ENCODE data around the gene CCDC142.
A peak's percentile ranks its signal among the peaks of the same experiment; 100 is the strongest.
"Not testable (repeated sequence)": the region's sequence is repeated elsewhere in the genome, so short reads cannot be mapped to it uniquely, and the experiment has no call there.

CCDC142 gene

DNA sequence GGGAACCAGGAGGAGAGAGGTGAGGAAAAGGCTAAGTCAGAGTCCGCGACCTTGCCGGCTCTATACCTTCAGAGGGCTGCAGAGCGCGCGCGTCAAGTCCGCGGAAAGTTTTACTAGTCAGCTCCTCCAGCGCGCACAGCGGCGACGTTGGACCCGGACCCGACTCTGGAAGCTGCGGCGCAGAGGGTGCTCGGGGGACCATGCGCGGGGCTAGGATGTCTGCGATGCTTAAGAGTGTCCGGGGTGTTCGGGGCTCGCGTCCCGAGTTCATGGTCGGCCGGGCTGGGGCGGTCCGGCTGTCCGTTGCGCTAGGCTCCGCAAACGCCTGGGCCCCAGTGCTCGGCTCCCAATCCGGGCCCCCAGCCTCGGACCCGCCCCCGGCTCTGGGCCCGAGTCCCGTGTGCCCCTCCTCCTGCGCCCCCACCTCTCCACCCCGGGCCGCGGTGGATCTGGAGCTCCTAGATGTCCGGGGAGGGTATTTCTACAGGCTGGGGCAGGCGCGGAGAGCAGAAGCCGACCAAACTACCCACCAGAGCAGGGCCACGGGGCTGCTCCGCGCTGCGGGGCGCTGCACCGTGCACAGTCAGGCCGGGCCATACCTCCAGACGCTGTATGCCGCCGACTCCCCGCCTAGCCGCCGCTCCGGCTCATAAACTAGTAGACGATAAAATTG lies 16.6 kb upstream of the CCDC142 start, which contains the start of gene LBX2:
Gene LBX2 (minus strand): TSS at position 337 of the 673 bp plus-strand sequence. CDS start 66 bp downstream, at position 271.
- no peak for DNase-seq (ENCODE audit: low read depth)

DNA sequence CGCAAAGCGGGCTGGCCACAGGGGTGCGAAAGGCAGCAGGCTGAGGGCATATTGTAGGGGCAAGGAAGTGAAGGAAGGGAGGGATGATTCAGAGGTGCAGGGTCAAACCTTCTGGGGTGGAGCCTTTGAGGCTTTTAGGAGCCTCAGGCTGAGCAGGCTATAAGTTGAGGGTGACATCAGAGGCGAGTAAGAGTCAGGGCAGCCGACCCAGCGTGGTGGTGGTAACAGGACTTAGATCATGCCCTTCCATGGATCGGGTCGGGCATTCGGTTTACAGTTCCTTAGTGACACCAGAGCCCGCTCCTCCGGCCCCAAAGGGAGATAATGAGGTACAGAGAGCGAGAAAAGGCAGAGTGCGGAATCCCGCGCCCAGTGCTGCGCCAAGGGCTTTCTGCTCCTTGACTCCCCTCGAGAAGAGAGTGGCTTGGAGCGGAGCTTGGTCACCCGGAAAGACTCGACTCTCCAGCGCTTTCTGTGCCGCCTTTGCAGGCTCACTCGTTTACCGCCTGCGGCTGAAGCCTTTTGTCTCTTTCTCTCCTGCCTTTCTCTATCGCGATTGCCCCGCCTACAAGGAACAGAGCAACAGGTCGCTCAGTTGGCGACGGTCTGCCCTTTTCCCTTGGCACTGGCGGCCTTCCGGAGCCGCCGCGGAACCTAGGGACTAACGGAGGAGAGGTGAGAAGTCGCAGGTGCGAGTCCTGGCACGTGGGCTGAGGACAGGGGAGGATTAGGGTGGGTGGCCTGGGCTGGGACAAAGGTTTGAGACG lies 15.9 kb upstream of the CCDC142 start:
- no peak for DNase-seq (ENCODE audit: low read depth)

- no peak for DNase-seq (ENCODE audit: low read depth)
These were observed 15.1 kb upstream of the CCDC142 start for GRCh38 chr2:74497777-74498499.

DNA sequence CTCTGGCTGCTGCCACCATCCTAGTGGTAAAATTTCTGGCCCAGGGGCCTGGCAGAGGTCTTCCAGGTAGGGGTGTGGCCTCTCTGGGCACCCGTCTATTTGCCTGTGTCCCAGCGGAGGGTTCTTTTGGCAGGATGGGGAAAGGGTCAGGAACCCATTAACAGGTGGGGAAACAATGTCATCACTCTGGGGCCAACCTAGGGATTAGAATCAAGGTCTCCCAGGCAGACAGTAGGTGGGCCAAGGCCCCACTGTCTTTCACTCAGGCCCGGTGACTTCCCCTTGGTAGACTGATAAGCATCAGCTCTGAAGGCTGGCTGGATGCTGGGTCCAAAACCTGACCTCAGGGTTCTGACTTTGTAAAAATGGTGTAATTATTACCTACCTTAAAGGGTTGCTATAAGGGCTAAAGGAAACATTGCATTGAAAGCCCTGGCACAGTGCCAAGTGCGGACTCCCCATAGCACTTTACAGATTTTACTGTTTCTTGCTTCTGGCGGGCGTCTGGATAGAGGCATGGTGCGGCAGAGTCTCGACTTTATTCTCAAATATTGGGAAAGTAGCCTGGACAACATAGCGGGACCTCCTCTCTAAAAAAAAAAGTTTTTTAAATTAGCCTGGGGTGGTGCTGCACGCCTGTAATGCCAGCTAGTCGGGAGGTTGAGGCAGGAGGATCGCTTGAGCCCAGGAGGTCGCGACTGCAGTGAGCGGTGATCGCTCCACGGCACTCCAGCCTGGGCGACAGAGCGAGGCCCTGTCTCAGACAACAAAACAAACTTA lies 14.4 kb upstream of the CCDC142 start:
- no peak for DNase-seq (ENCODE audit: low read depth)

GRCh38 chr2:74495440-74495839 lies 12.6 kb upstream of the CCDC142 start:
- DNase-seq (ENCODE audit: low read depth): no peak

GRCh38 chr2:74493546-74493945 lies 10.7 kb upstream of the CCDC142 start:
- no peak for DNase-seq (ENCODE audit: low read depth)

DNA sequence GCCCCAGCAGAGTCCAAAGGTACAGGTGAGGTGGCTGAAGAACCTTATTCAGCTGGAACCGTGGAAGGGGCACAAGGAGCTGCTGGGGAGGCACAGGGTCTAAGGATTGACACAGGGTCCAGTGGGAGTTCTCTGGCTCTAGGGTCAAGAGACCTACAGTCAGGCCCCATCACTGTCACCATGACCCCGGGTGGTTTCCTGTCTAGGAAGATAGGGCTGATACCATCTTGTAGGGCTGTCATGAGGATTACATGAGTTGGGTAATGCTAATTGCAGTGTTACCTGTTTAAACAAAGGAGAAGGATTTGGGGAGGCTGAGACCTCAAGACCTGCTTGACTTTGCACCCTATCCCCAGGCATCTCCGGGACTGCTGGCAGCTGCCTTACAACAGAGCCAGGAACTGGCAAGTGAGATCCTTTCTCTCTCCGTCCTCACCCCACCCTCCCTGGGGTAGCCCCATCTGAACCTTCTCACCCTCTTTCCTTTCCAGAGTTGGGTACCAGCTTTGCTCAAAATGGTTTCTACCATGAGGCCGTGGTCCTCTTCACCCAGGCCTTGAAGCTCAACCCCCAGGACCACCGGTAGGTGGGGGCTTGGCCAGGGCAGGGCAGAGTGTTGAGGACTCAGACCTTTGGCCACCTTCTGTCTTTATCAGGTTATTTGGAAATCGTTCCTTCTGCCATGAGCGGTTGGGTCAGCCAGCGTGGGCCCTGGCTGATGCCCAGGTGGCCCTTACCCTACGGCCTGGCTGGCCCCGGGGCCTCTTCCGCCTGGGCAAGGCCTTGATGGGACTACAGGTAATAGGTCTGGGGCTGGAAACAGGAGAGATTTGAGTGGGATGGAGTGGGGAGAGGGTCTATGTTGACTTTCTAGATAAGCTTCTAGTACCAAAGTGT lies 9.1 kb upstream of the CCDC142 start:
- DNase-seq (ENCODE audit: low read depth): no peak

DNA sequence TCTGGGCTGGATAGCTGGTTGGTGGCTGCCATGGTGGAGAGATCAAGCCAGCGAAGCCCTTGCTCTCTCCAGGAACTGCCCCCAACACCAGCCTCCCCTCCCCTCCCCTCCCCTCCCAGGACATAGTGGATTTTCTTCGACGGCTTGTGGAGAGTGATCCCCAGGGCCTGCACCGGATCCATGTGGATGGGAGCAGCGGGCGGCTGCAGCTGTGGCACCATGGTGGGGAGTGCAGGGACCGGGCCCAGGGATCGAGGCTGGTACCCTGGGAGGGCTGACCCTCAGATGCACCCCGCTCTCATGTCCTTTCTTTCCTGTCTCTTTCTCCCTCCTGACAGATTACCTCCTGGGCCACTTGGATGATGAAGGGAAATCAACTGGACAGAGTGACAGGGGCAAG lies 7.1 kb upstream of the CCDC142 start:
- no peak for DNase-seq (ENCODE audit: low read depth)

- no peak for DNase-seq (ENCODE audit: low read depth)
These were observed 6.1 kb upstream of the CCDC142 start for GRCh38 chr2:74488643-74489481.

- DNase-seq (ENCODE audit: low read depth): no peak
These were observed 3.3 kb upstream of the CCDC142 start for GRCh38 chr2:74486141-74486540.

DNA sequence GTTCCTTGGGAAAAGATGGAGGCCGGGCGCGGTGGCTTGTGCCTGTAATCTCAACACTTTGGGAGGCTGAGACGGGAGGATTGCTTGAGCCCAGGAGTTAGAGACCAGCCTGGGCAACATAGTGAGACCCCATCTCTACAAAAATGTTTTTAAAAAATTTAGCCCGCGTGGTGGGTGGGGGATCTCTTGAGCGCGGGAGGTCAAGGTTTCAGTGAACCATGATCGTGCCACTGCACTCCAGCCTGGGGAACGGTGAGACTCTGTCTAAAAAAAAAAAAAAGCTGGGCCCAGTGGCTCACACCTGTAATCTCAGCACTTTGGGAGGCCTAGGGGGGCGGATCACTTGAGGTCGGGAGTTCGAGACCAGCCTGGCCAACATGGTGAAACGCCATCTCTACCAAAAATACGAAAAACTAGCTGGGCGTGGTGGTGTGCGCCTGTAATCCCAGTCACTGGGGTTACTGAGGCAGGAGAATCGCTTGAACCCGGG lies 922 bp upstream of the CCDC142 start:
- DNase-seq (ENCODE audit: low read depth): not testable (repeated sequence)

DNA sequence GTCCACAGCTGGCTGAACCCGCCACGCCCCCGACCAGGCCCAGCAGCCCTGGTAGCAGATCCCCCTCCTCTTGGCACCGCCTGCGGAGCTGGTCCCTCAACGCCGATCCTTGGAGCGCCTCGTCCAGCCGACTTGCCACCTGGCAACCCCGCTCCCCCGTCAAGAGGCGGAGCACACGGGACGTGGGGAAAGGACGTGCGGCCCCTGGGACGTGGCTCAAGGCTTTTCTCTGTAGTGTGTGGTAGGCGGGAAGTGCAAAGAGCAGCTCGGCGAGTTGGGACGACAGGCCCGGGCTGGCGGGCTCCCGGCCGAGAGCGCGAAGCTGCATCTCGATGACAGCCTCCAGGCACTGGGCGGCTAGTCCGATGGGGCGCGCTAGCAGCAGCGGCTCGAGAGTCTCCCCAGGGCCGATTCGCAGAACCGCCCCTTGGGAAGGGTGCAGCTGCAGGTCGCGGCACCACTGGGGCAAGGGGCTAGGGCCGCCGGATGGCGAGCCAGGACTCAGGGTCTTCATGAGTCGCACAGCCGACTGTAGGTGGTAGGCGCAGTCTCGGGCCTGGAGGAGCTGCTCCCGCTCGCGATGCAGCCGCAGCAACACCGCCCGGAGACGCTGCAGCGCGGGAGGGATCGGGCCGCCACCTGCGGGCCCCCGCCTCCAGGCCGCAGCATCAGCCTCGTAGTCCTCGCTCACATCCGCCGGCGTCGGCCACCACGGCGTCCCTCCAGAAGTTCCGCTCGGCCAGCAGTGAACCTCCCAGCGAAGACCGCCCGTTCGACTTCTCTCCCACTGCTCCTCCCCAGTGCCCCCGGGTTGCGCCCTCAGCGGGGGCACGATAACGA lies 617 bp downstream of the CCDC142 start:
- peak; percentile 27 for DNase-seq (ENCODE audit: low read depth)

- no peak for DNase-seq (ENCODE audit: low read depth)
These were observed 1.4 kb downstream of the CCDC142 start for GRCh38 chr2:74481431-74481830.

- DNase-seq (ENCODE audit: low read depth): no peak
These were observed 7.9 kb downstream of the CCDC142 start for GRCh38 chr2:74474899-74475298.

DNA sequence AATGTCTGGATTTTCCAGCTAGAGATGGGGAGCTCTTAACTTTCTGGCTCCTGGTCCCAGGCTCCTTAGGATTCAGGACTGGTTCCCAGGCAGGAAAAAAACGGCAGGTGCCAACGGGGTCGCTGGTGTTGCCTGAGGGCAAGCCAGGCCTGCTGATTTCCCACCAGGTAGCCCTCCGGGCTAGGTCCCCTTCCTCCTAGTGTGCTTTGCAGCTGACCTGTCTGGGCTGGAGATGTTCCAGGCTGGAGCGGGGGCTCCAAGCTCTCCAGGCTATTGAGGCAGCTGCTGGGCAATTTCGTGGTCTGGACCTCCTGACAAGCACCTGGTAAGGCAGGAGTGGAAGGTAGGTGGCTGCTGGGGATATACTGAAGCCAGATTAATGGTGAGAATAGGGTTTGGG lies 8.3 kb downstream of the CCDC142 start:
- no peak for DNase-seq (ENCODE audit: low read depth)

- no peak for DNase-seq (ENCODE audit: low read depth)
These were observed 9.9 kb downstream of the CCDC142 start for GRCh38 chr2:74472945-74473258.

DNA sequence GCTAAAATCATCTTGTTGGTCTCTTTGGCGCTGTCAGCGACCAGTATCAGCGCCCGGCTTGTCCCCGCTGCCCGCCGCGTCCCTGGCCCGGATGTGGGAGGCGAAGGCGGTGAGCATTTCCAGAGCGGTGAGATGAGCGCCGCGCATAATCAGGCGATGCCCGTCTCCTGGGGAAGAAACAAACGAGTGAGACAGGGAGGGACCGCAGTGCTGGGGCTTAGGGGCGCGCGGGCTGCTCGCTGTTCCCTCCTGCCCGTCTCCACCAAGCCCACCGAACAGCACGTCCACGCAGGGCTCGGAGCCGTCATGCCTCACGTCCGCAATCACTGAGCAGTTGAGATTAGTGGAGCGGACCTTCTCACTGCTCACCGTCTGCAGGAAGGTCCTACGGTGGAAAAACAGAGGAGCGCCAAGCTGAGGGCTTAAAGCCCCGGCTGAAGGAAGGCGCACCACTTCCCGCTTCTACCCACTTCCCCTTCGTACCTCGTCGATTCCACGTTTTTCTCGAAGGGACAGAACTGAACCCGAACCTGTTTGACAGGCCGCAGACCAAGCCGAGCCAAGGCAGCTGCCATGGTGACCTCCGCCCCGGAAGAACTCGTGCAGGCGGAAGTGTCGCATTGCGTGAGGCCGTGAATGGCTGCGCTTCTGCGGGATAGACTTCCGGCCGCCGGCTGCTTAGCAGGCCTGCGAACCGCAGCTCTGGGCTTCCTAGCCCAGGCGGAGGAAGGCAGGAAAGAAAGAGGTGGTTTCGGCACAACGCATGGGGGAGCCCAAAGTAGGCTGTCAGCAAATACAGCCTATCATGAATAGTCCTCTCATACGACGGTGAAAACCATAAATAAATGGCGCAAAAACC lies 10.5 kb downstream of the CCDC142 start, which contains the start of gene MRPL53:
Gene MRPL53 (minus strand): TSS at position 595 of the 859 bp plus-strand sequence. CDS start 20 bp downstream, at position 575.
- peak; percentile 96 for DNase-seq (ENCODE audit: low read depth)

All from activated gamma-delta T cell treated with anti-CD3 and anti-CD28 coated beads, Interleukin-2, amount 50 U/mL, for 16 hours (primary cell).